Hepatocyte (in vitro differentiated cells): Measurements from ENCODE around the gene KRTAP5-4. TPM values are rescaled to one million over a fixed set of nuclear protein-coding genes. Genes with fewer than 3 reads are reported as not detected.

Experiments used
- DNase-seq: peaks from one replicate; pipeline ENCODE4 v3.0.0-alpha.2; 2016; ENCODE audit warnings: low spot score
- H2AFZ ChIP-seq: fragments of 200-600 bp; sonication (generic); 2 replicates; pipeline ENCODE4 v1.6.0; 2016; ENCODE audit warnings: antibody characterized with exemption, mild to moderate bottlenecking
- H3K27ac ChIP-seq: fragments of 200-600 bp; sonication (generic); 2 replicates; pipeline ENCODE4 v1.5.1; 2016; ENCODE audit warnings: mild to moderate bottlenecking
- H3K27me3 ChIP-seq: fragments of 200-600 bp; sonication (generic); 2 replicates; pipeline ENCODE4 v1.6.1; 2016
- H3K36me3 ChIP-seq: fragments of 200-600 bp; sonication (generic); replicated peaks from 2 replicates; pipeline ENCODE4 v1.5.1; 2016; ENCODE audit warnings: low read depth; ENCODE audit not compliant: insufficient read depth
- H3K4me1 ChIP-seq: fragments of 200-600 bp; sonication (generic); 2 replicates; pipeline ENCODE4 v1.5.1; 2016; ENCODE audit warnings: mild to moderate bottlenecking, moderate library complexity; ENCODE audit not compliant: insufficient read depth
- H3K4me2 ChIP-seq: fragments of 200-600 bp; sonication (generic); 2 replicates; pipeline ENCODE4 v1.6.0; 2016
- H3K4me3 ChIP-seq: fragments of 200-600 bp; sonication (generic); 2 replicates; pipeline ENCODE4 v1.5.1; 2016; ENCODE audit warnings: mild to moderate bottlenecking
- H3K79me2 ChIP-seq: fragments of 200-600 bp; sonication (generic); 2 replicates; pipeline ENCODE4 v1.6.0; 2017; ENCODE audit warnings: mild to moderate bottlenecking
- H3K9me2 ChIP-seq: fragments of 200-600 bp; sonication (generic); replicated peaks from 2 replicates; pipeline ENCODE4 v1.6.0; 2017; ENCODE audit warnings: mild to moderate bottlenecking; ENCODE audit not compliant: insufficient read depth
- H3K9me3 ChIP-seq: fragments of 200-600 bp; sonication (generic); 2 replicates; pipeline ENCODE4 v1.5.1; 2016; ENCODE audit warnings: low read depth, mild to moderate bottlenecking
- H4K20me1 ChIP-seq: fragments of 200-600 bp; sonication (generic); 2 replicates; pipeline ENCODE4 v1.6.0; 2016; ENCODE audit warnings: mild to moderate bottlenecking; ENCODE audit not compliant: insufficient read depth, poor library complexity, severe bottlenecking
- EZH2 ChIP-seq: fragments of 200-600 bp; sonication (generic); IDR thresholded peaks from 2 replicates; pipeline ENCODE4 v1.6.1; 2016; ENCODE audit warnings: antibody characterized with exemption, mild to moderate bottlenecking, borderline replicate concordance
- EZH2phosphoT487 ChIP-seq: fragments of 200-600 bp; sonication (generic); IDR thresholded peaks from one replicate; pipeline ENCODE4 v1.6.1; 2018; ENCODE audit warnings: antibody characterized with exemption, mild to moderate bottlenecking, low read depth, moderate library complexity; ENCODE audit not compliant: unreplicated experiment, severe bottlenecking
- WGBS: methylation state at CpG from one replicate; pipeline ENCODE4 v1.1.6; 2016; ENCODE audit warnings: low lambda C conversion rate; ENCODE audit errors: missing lambda C conversion rate; 5-methylcytosine and 5-hydroxymethylcytosine counted together
- polyA plus RNA-seq: library from polyadenylated mRNA; unstranded; fragments of >200 nt; fragmentation: Nextera tagmentation; extraction: Ambion mirVana; gene quantifications from 2 replicates; pipeline ENCODE4 v1.2.1, GENCODE V29; 2016
- total RNA-seq: library from RNA; depleted of rRNA; stranded (reverse); fragments of >200 nt; gene quantifications from 2 replicates; pipeline ENCODE4 v1.2.3, GENCODE V29; 2014
- TF ChIP-seq, protein P1 (sequence below): fragments of 200-600 bp; sonication (generic); IDR thresholded peaks from 2 replicates; pipeline ENCODE4 v1.5.1; 2016; ENCODE audit warnings: antibody characterized with exemption, mild to moderate bottlenecking; ENCODE audit not compliant: poor library complexity

KRTAP5-4 gene
- total and polyA plus RNA-seq, 2 experiments from 2014 or later = not detected

DNA sequence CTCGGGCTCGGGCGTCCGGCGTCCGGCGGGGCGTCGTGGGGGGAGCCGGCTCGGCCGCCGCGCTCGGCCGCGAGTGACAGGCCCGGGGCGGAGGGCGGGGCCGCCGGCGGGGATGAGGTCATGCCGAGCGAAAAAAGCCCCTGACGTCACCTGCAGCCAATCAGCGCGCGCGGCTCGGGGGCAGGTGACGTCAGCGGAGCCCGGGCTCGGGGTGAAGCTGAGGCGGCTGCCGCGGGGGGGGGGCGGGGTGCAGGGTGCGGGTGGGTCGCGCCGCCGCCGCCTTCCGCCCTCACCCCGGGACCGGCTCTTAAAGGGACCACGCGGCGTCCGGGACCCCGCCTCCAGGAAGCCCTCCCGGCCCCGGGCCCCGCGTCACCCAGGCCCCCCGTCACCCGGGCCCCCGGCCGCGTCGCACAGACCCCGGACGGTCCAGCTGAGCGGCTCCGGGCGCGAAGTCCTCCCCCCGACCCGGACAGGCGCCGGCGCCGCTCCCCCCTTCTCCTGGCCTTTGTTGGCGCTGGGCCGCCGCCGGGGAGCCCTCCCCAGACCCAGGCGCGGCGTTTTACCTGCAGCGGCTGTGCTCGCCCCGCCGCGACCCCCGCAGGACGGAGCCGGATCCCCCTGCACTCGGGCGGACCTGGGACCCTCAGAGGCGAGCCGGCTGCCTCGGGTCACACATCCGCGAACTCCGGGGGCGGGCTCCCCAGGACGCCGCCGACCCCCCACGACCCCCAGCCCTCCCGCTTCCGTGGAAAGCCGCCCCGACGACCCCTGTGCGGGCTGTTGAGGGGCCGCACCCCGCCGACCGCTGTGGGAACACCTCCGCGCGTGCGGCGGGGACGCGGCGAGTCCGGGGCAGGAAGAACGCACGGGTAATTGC is 49.5 kb downstream of the KRTAP5-4 start, which contains the start of gene DUSP8:
Gene DUSP8, minus strand, starts transcription at position 75 of the 880 bp plus-strand sequence. CDS start 6,445 bp downstream, outside the sequence.
- Histone ChIP-seq H2AFZ (peak within 1 kb of the TSS; percentile 81), H3K36me3 (no peaks in the 10 kb centered on the region), H3K79me2 (peaks cover 20% of the 10 kb centered on the region), H3K9me2 (no peaks in the 10 kb centered on the region), H3K9me3 (no peaks in the 10 kb centered on the region), H3K4me3 (peak within 1 kb of the TSS; percentile 92), H3K4me2 (peak within 1 kb of the TSS; percentile 98), H3K4me1 (peaks cover 17% of the 10 kb centered on the region), H3K27ac (peak within 1 kb of the TSS; percentile 85), H4K20me1 (peaks cover 32% of the 10 kb centered on the region), H3K27me3 (peaks cover 20% of the 10 kb centered on the region)
- peak; percentile 97 for DNase-seq
- 1% methylated on average over 27 of the region's 124 CpGs for WGBS
- no peak for TF ChIP-seq EZH2phosphoT487
- TF ChIP-seq, protein P1, sequence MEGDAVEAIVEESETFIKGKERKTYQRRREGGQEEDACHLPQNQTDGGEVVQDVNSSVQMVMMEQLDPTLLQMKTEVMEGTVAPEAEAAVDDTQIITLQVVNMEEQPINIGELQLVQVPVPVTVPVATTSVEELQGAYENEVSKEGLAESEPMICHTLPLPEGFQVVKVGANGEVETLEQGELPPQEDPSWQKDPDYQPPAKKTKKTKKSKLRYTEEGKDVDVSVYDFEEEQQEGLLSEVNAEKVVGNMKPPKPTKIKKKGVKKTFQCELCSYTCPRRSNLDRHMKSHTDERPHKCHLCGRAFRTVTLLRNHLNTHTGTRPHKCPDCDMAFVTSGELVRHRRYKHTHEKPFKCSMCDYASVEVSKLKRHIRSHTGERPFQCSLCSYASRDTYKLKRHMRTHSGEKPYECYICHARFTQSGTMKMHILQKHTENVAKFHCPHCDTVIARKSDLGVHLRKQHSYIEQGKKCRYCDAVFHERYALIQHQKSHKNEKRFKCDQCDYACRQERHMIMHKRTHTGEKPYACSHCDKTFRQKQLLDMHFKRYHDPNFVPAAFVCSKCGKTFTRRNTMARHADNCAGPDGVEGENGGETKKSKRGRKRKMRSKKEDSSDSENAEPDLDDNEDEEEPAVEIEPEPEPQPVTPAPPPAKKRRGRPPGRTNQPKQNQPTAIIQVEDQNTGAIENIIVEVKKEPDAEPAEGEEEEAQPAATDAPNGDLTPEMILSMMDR = no peak
- peak; percentile 79 for TF ChIP-seq EZH2

DNA sequence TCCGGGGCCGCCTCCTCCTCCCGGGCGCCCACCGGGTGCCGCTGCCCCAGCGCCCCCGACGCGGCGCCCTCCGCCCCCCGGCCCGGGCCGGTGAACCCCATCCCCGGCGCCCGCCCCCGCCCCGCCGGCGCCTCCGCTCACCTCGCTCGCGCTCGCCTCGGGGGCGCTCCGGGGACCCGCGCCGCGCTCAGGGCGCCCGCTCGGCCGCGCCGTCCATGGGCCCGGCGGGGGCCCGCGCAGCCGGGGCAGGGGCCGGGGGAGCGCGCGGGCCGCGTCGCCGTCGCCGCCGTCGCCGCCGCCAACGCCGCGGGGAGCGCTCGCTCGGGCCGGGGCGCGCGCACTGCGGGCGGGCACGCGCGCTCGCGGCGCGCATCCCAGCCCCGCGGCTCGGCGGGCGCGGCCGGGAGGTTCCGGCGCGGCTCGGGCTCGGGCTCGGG is 50.2 kb downstream of the KRTAP5-4 start:
- TF ChIP-seq EZH2phosphoT487 (no peak), EZH2 (no peak)
- TF ChIP-seq, protein P1 = no peak
- Histone ChIP-seq H3K4me3 (no peak overlapping the region), H3K36me3 (no peaks in the 10 kb centered on the region), H3K27ac (peak overlapping the region; percentile 69), H3K4me1 (peaks cover 17% of the 10 kb centered on the region), H4K20me1 (peaks cover 39% of the 10 kb centered on the region), H3K9me2 (no peaks in the 10 kb centered on the region), H3K9me3 (no peaks in the 10 kb centered on the region), H2AFZ (no peak overlapping the region), H3K27me3 (peaks cover 20% of the 10 kb centered on the region), H3K79me2 (peaks cover 20% of the 10 kb centered on the region), H3K4me2 (peak overlapping the region; percentile 92)
- 1% methylated on average over 12 of the region's 91 CpGs for WGBS
- DNase-seq = no peak

Other genes starting within 250 kb of the KRTAP5-4 start
- 4.7 and 6.8 TPM in 2 replicates for gene BRSK2, start 232.2 kb downstream of the KRTAP5-4 start, total RNA-seq
- 13.6 and 15.1 TPM in 2 replicates for gene BRSK2, start 232.2 kb downstream of the KRTAP5-4 start, polyA plus RNA-seq
- gene MOB2, start 135.4 kb downstream of the KRTAP5-4 start, total RNA-seq = 12.5 and 18.5 TPM in 2 replicates
- 37.5 and 48.2 TPM in 2 replicates for gene MOB2, start 135.4 kb downstream of the KRTAP5-4 start, polyA plus RNA-seq
- gene DUSP8, start 49.9 kb downstream of the KRTAP5-4 start, total RNA-seq = 7.9 and 8.0 TPM in 2 replicates
- gene DUSP8, start 49.9 kb downstream of the KRTAP5-4 start, polyA plus RNA-seq = 13.0 and 17.7 TPM in 2 replicates
- gene KRTAP5-1, start 36.9 kb downstream of the KRTAP5-4 start, total RNA-seq = not detected in 2 replicates
- 0.28 TPM in 1 of 2 replicates, not detected in the other for gene KRTAP5-1, start 36.9 kb downstream of the KRTAP5-4 start, polyA plus RNA-seq
- not detected in 2 replicates for gene KRTAP5-2, start 23.8 kb downstream of the KRTAP5-4 start, total RNA-seq
- not detected in 2 replicates for gene KRTAP5-2, start 23.8 kb downstream of the KRTAP5-4 start, polyA plus RNA-seq
- gene KRTAP5-3, start 13.7 kb downstream of the KRTAP5-4 start, total RNA-seq = not detected in 2 replicates
- not detected in 2 replicates for gene KRTAP5-3, start 13.7 kb downstream of the KRTAP5-4 start, polyA plus RNA-seq
- not detected in 2 replicates for gene KRTAP5-5, start 7.6 kb upstream of the KRTAP5-4 start, total RNA-seq
- gene KRTAP5-5, start 7.6 kb upstream of the KRTAP5-4 start, polyA plus RNA-seq = 0.39 and 0.54 TPM in 2 replicates
- gene KRTAP5-6, start 75.1 kb upstream of the KRTAP5-4 start, total RNA-seq = not detected in 2 replicates
- gene KRTAP5-6, start 75.1 kb upstream of the KRTAP5-4 start, polyA plus RNA-seq = not detected in 2 replicates
- 1.1 and 1.4 TPM in 2 replicates for gene IFITM10, start 128.5 kb upstream of the KRTAP5-4 start, total RNA-seq
- 0.89 and 1.9 TPM in 2 replicates for gene IFITM10, start 128.5 kb upstream of the KRTAP5-4 start, polyA plus RNA-seq
- 507 and 562 TPM in 2 replicates for gene CTSD, start 141.8 kb upstream of the KRTAP5-4 start, total RNA-seq
- gene CTSD, start 141.8 kb upstream of the KRTAP5-4 start, polyA plus RNA-seq = 1,181 and 1,283 TPM in 2 replicates
- 2.6 and 6.3 TPM in 2 replicates for gene SYT8, start 212.9 kb upstream of the KRTAP5-4 start, total RNA-seq
- 29.2 and 42.1 TPM in 2 replicates for gene SYT8, start 212.9 kb upstream of the KRTAP5-4 start, polyA plus RNA-seq
- 0.73 and 2.4 TPM in 2 replicates for gene TNNI2, start 216.8 kb upstream of the KRTAP5-4 start, total RNA-seq
- gene TNNI2, start 216.8 kb upstream of the KRTAP5-4 start, polyA plus RNA-seq = 5.5 and 10.9 TPM in 2 replicates
- gene LSP1, start 230.9 kb upstream of the KRTAP5-4 start, total RNA-seq = 27.1 and 29.9 TPM in 2 replicates
- 41.4 and 47.0 TPM in 2 replicates for gene LSP1, start 230.9 kb upstream of the KRTAP5-4 start, polyA plus RNA-seq